DND-41 (cell line): ENCODE measurements around the gene CEP164.

Experiments used
- ATAC-seq: fragments of 200-7000 bp; cut with Tn5 transposase; 3 replicates; pipeline ENCODE4 v1.9.1; 2021; ENCODE audit warnings: low read depth; ENCODE audit not compliant: insufficient read depth
- DNase-seq: peaks from one replicate; pipeline ENCODE4 v3.0.0-alpha.2; 2020
- H2AFZ ChIP-seq: 2 replicates; pipeline ENCODE4 v1.6.0; 2012; ENCODE audit warnings: low read depth, low read length
- H3K27ac ChIP-seq: 2 replicates; pipeline ENCODE4 v1.5.1; 2012; ENCODE audit warnings: low read length, inconsistent platforms
- H3K27me3 ChIP-seq: fragments of 200-600 bp; sonication (generic); 2 replicates; pipeline ENCODE4 v1.6.0; 2012; ENCODE audit warnings: low read length, mild to moderate bottlenecking, inconsistent platforms; ENCODE audit not compliant: insufficient read depth, poor library complexity
- H3K36me3 ChIP-seq: 2 replicates; pipeline ENCODE4 v1.5.1; 2012; ENCODE audit warnings: low read length, inconsistent platforms; ENCODE audit not compliant: insufficient read depth
- H3K4me1 ChIP-seq: 2 replicates; pipeline ENCODE4 v1.5.1; 2012; ENCODE audit warnings: mild to moderate bottlenecking, low read length; ENCODE audit not compliant: insufficient read depth
- H3K4me2 ChIP-seq: 2 replicates; pipeline ENCODE4 v1.6.0; 2012; ENCODE audit warnings: mild to moderate bottlenecking, moderate library complexity, low read length, inconsistent platforms; ENCODE audit not compliant: insufficient read depth
- H3K4me3 ChIP-seq, 2 experiments: fragments of 200-600 bp in 1 of 2; shearing (Covaris generic) in 1 of 2; 2 replicates each; pipeline ENCODE4 v1.5.1; 2012 to 2016; ENCODE audit warnings: inconsistent platforms in 2 of 2, low read length in 2 of 2, mild to moderate bottlenecking in 2 of 2, low read depth in 1 of 2, moderate library complexity in 1 of 2
- H3K79me2 ChIP-seq: 2 replicates; pipeline ENCODE4 v1.6.0; 2012; ENCODE audit warnings: low read length, inconsistent platforms; ENCODE audit not compliant: insufficient read depth
- H3K9ac ChIP-seq: 2 replicates; pipeline ENCODE4 v1.6.0; 2012; ENCODE audit warnings: low read depth, mild to moderate bottlenecking, inconsistent platforms, low read length, moderate library complexity
- H3K9me3 ChIP-seq: 2 replicates; pipeline ENCODE4 v1.5.1; 2012; ENCODE audit warnings: low read length, moderate library complexity, mild to moderate bottlenecking, inconsistent platforms; ENCODE audit not compliant: insufficient read depth, severe bottlenecking
- H4K20me1 ChIP-seq: 2 replicates; pipeline ENCODE4 v1.6.0; 2012; ENCODE audit warnings: low read length; ENCODE audit not compliant: insufficient read depth
- EZH2 ChIP-seq: IDR thresholded peaks from 3 replicates; pipeline ENCODE4 v1.6.1; 2012; ENCODE audit warnings: borderline replicate concordance, low read depth, mild to moderate bottlenecking, moderate library complexity, low read length, inconsistent platforms; ENCODE audit not compliant: severe bottlenecking
- TF ChIP-seq, protein P1 (sequence below): IDR thresholded peaks from 2 replicates; pipeline ENCODE4 v1.5.1; 2012; ENCODE audit warnings: borderline replicate concordance, low read length, moderate library complexity, mild to moderate bottlenecking; ENCODE audit not compliant: poor library complexity, severe bottlenecking; ENCODE audit errors: extremely low read depth

CEP164 gene

GRCh38 chr11:117437791-117438130 lies 110.1 kb downstream of the CEP164 start:
- TF ChIP-seq, protein P1, sequence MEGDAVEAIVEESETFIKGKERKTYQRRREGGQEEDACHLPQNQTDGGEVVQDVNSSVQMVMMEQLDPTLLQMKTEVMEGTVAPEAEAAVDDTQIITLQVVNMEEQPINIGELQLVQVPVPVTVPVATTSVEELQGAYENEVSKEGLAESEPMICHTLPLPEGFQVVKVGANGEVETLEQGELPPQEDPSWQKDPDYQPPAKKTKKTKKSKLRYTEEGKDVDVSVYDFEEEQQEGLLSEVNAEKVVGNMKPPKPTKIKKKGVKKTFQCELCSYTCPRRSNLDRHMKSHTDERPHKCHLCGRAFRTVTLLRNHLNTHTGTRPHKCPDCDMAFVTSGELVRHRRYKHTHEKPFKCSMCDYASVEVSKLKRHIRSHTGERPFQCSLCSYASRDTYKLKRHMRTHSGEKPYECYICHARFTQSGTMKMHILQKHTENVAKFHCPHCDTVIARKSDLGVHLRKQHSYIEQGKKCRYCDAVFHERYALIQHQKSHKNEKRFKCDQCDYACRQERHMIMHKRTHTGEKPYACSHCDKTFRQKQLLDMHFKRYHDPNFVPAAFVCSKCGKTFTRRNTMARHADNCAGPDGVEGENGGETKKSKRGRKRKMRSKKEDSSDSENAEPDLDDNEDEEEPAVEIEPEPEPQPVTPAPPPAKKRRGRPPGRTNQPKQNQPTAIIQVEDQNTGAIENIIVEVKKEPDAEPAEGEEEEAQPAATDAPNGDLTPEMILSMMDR: no peak
- TF ChIP-seq EZH2: no peak
- DNase-seq (no peak), ATAC-seq (no peak)
- H2AFZ ChIP-seq: no peak overlapping the region
- H3K4me3 ChIP-seq: no peak overlapping the region
- no peaks in the 10 kb centered on the region for H4K20me1 ChIP-seq
- no peaks in the 10 kb centered on the region for H3K9me3 ChIP-seq
- no peaks in the 10 kb centered on the region for H3K27me3 ChIP-seq
- H3K79me2 ChIP-seq: no peaks in the 10 kb centered on the region
- no peaks in the 10 kb centered on the region for H3K36me3 ChIP-seq
- no peak overlapping the region for H3K9ac ChIP-seq
- H3K27ac ChIP-seq: no peak overlapping the region
- no peak overlapping the region for H3K4me2 ChIP-seq
- no peaks in the 10 kb centered on the region for H3K4me1 ChIP-seq

GRCh38 chr11:117438371-117439000 lies 110.8 kb downstream of the CEP164 start:
- no peak overlapping the region for H3K4me3 ChIP-seq
- H3K4me2 ChIP-seq: no peak overlapping the region
- no peak overlapping the region for H2AFZ ChIP-seq
- H3K36me3 ChIP-seq: no peaks in the 10 kb centered on the region
- no peaks in the 10 kb centered on the region for H3K27me3 ChIP-seq
- TF ChIP-seq EZH2: no peak
- TF ChIP-seq, protein P1: no peak
- DNase-seq (no peak), ATAC-seq (no peak)
- H4K20me1 ChIP-seq: no peaks in the 10 kb centered on the region
- H3K4me1 ChIP-seq: no peaks in the 10 kb centered on the region
- H3K27ac ChIP-seq: no peak overlapping the region
- no peaks in the 10 kb centered on the region for H3K79me2 ChIP-seq
- H3K9me3 ChIP-seq: no peaks in the 10 kb centered on the region
- H3K9ac ChIP-seq: no peak overlapping the region

DNA sequence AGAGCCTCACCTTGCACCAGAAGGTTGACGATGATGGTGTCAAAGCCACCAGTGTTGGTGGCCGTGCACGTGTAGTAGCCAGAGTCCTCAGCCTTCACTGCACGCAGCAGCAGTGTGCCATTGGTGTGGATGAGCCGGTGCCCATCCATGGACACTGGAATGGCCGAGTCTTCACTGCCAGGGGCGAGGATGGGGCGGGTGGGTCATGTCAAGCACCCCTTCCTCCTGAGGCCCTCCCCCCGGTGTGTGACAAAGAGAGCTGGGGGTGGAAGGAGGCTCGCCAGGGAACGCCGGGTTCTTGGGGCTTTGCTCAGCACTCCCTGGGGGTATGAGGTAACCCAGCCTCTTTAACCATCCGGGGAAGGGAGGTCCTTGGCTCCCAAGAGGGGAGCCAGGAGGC lies 111.6 kb downstream of the CEP164 start:
- no peak overlapping the region for H3K4me2 ChIP-seq
- no peaks in the 10 kb centered on the region for H4K20me1 ChIP-seq
- H3K4me3 ChIP-seq: no peak overlapping the region
- no peaks in the 10 kb centered on the region for H3K79me2 ChIP-seq
- TF ChIP-seq EZH2: no peak
- TF ChIP-seq, protein P1: no peak
- H3K36me3 ChIP-seq: no peaks in the 10 kb centered on the region
- DNase-seq (no peak), ATAC-seq (no peak)
- no peaks in the 10 kb centered on the region for H3K4me1 ChIP-seq
- no peaks in the 10 kb centered on the region for H3K27me3 ChIP-seq
- no peak overlapping the region for H2AFZ ChIP-seq
- H3K9me3 ChIP-seq: no peaks in the 10 kb centered on the region
- no peak overlapping the region for H3K9ac ChIP-seq
- H3K27ac ChIP-seq: no peak overlapping the region

- Histone ChIP-seq H3K4me1 (no peaks in the 10 kb centered on the region), H3K79me2 (no peaks in the 10 kb centered on the region), H3K27me3 (no peaks in the 10 kb centered on the region), H4K20me1 (no peaks in the 10 kb centered on the region), H3K27ac (no peak overlapping the region), H3K9ac (no peak overlapping the region), H3K4me3 (no peak overlapping the region), H3K36me3 (no peaks in the 10 kb centered on the region), H2AFZ (no peak overlapping the region), H3K4me2 (no peak overlapping the region), H3K9me3 (no peaks in the 10 kb centered on the region)
- ATAC-seq (no peak), DNase-seq (no peak)
- TF ChIP-seq, protein P1: no peak
- no peak for TF ChIP-seq EZH2
Observed at GRCh38 chr11:117440258-117440657, 112.6 kb downstream of the CEP164 start.
